HG03159 (cell line): ENCODE measurements around the gene NGF.

Experiments
- ATAC-seq: cut with Tn5 transposase; IDR thresholded peaks from one replicate; pipeline ENCODE4 v1.9.1; 2021; ENCODE audit warnings: mild to moderate bottlenecking, moderate library complexity; ENCODE audit not compliant: unreplicated experiment

The NGF gene

GRCh38 chr1:115337276-115337632, 795 bp downstream of the NGF start:
- no peak for ATAC-seq

DNA sequence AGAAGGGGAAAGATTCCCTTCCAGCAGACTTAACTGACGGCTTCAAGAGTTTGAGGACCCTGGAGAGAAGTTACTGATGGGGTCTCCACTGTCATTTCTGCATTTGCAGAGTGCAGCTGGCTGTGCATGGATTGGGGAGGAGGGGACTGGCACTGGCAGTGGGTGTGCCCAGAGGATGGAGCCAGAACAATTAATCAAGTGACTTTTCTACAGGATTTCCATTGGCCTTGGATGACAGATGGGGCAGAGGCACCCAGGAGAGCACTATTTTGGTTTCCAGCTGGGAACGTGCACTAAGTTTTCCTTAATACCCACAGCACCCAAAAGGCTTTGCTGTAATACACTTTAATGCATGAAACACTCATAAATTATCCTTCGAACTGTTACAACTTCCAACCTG, 1.3 kb downstream of the NGF start:
- no peak for ATAC-seq

GRCh38 chr1:115332813-115333608, 5.0 kb downstream of the NGF start:
- ATAC-seq, result no peak

GRCh38 chr1:115331558-115332331, 6.3 kb downstream of the NGF start:
- no peak for ATAC-seq

- no peak for ATAC-seq
These were observed 7.5 kb downstream of the NGF start for GRCh38 chr1:115330480-115331013.

DNA sequence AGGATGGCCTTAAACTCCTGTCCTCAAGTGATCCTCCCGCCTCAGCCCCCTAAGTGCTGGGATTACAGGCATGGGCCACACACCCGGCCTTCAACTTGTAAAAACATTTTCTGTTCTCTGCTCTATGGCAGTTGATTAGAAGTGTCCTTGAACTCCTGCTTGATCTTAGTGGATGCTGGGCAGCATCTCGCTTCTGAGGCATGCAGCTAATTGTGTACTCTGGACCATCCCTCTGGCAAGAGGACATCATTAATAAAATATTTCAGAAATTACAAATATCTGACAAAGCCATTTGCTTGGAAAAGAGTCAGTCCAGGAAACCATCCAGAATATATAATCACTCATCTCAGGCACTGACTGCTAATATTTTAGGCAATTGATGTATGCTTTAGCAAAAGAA, 8.1 kb downstream of the NGF start:
- no peak for ATAC-seq

GRCh38 chr1:115327270-115327669, 10.8 kb downstream of the NGF start:
- no peak for ATAC-seq

DNA sequence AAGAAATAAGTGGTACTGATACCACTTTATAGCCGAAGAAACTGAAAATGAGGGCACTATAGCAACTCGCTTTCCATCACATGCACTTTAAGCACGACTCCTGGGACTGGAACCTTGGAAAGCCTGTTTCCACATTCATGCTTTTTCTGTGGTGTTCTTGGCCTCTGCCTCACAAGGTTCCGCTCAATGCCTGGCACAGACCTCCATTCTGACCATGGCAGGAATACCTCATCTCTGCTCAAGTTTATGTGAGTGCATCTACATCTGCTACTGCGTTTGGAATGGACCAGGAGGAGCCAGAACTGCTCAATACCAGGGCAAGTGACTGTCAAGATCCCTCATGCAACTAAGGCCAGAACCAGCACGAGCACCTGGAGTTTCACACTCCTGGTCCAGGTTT, 11.6 kb downstream of the NGF start:
- ATAC-seq, result no peak

DNA sequence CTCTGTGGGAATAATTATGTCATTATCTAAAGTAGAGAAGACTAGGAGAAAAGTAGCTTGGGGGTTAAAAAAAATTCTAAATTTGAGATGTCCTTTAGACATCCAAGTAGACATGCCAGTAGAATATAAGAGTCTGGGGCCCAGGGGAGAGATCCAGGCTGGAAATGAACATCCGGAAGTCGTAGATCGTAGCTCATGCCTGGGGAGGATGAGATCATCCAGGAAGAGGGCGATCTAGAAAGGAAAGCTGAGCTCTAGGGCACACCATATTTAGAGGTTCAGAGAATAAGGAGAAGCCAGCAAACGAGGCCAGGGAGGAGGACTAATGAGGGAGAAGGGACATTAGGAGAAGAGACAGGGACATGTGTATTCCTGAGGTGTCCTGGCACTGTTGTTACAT, 12.2 kb downstream of the NGF start:
- no peak for ATAC-seq

GRCh38 chr1:115324649-115325420, 13.2 kb downstream of the NGF start:
- ATAC-seq, result no peak

- ATAC-seq, result no peak
These were observed 14.6 kb downstream of the NGF start for GRCh38 chr1:115323366-115324004.

DNA sequence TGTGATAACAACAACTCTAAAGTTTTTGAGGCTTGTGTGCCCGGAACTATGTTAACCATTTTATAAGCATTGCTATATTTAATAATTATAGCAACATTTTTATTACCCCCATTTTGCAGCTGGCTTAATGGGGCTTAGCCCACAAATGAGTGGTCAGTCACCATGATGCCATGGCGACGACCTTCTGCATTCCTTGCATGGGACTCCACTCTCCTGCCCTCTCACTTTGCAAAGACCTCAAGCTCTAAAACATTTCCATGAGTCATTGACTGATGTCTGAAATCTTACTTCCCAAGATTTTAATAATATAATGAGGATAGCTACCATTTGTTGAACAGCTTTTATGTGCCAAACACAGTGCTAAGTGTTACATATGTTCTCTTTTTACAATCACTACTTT, 15.4 kb downstream of the NGF start:
- no peak for ATAC-seq

DNA sequence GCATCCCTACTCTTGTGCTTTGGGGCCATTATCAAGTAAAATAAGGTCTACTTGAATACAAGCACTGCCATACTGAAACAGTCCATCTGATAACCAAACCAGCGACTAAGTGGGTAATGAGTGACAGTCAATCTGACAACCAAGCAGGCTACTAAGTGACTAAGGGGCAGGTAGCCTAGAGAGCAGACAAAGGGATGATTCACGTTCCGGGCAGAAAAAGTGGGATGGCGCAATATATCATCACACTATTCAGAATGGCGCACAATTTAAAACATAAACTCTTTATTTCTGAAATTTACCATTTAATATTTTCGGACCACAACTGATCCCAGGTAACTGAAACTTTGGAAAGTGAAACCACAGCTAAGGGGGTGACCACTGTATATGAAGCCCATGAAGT, 17.7 kb downstream of the NGF start:
- ATAC-seq, result no peak

GRCh38 chr1:115319706-115320105, 18.3 kb downstream of the NGF start:
- no peak for ATAC-seq

GRCh38 chr1:115317101-115318012, 20.7 kb downstream of the NGF start:
- no peak for ATAC-seq

- no peak for ATAC-seq
These were observed 23.3 kb downstream of the NGF start for GRCh38 chr1:115314765-115315164.

- ATAC-seq, result no peak
These were observed 24.0 kb downstream of the NGF start for GRCh38 chr1:115314092-115314491.

GRCh38 chr1:115313182-115313581, 24.9 kb downstream of the NGF start:
- ATAC-seq, result no peak

- no peak for ATAC-seq
These were observed 25.3 kb downstream of the NGF start for GRCh38 chr1:115312742-115313141.

GRCh38 chr1:115311474-115311989, 26.5 kb downstream of the NGF start:
- no peak for ATAC-seq
